Trophoblast cell (in vitro differentiated cells and primary cell): Measurements from ENCODE around the gene FANCE.

Experiments used
- DNase-seq, 2 donors: peaks; one replicate each; pipeline ENCODE4 v3.0.0-alpha.2; 2016
- H2AFZ ChIP-seq: 2 replicates; pipeline ENCODE4 v1.6.1; 2013; ENCODE audit warnings: low read length, moderate library complexity, mild to moderate bottlenecking; ENCODE audit not compliant: insufficient read depth, poor library complexity
- H2AK5ac ChIP-seq: 2 replicates; pipeline ENCODE4 v1.6.1; 2013; ENCODE audit warnings: mild to moderate bottlenecking, low read length
- H2BK120ac ChIP-seq: 2 replicates; pipeline ENCODE4 v1.6.1; 2013; ENCODE audit warnings: low read length, mild to moderate bottlenecking, moderate library complexity; ENCODE audit not compliant: insufficient read depth, poor library complexity
- H2BK12ac ChIP-seq: 2 replicates; pipeline ENCODE4 v1.6.1; 2013; ENCODE audit warnings: mild to moderate bottlenecking, low read length, moderate library complexity
- H2BK5ac ChIP-seq: 2 replicates; pipeline ENCODE4 v1.6.1; 2013; ENCODE audit warnings: low read length, low read depth, moderate library complexity, mild to moderate bottlenecking; ENCODE audit not compliant: poor library complexity
- H3K14ac ChIP-seq: 2 replicates; pipeline ENCODE4 v1.6.1; 2013; ENCODE audit warnings: mild to moderate bottlenecking, low read length
- H3K18ac ChIP-seq: 2 replicates; pipeline ENCODE4 v1.6.1; 2013; ENCODE audit warnings: mild to moderate bottlenecking, low read length
- H3K23ac ChIP-seq: 2 replicates; pipeline ENCODE4 v1.6.1; 2013; ENCODE audit warnings: low read length
- H3K27ac ChIP-seq: 2 replicates; pipeline ENCODE4 v1.5.1; 2013; ENCODE audit warnings: low read depth, mild to moderate bottlenecking, inconsistent platforms, low read length, moderate library complexity
- H3K27me3 ChIP-seq: 2 replicates; pipeline ENCODE4 v1.6.1; 2013; ENCODE audit warnings: inconsistent platforms, mild to moderate bottlenecking, low read length, moderate library complexity; ENCODE audit not compliant: insufficient read depth
- H3K36me3 ChIP-seq, 2 experiments: 1 replicate in 1 of 2; 2 replicates in 1 of 2; pipeline ENCODE4 v1.6.1; 2013; ENCODE audit warnings: low read length in 2 of 2, mild to moderate bottlenecking in 2 of 2, moderate library complexity in 1 of 2; ENCODE audit not compliant: insufficient read depth in 2 of 2, control insufficient read depth in 1 of 2
- H3K4ac ChIP-seq: 2 replicates; pipeline ENCODE4 v1.6.1; 2013; ENCODE audit warnings: low read depth, mild to moderate bottlenecking, low read length, moderate library complexity
- H3K4me1 ChIP-seq, 2 experiments: 1 replicate in 1 of 2; 2 replicates in 1 of 2; pipeline ENCODE4 v1.6.1; 2013; ENCODE audit warnings: low read length in 2 of 2, mild to moderate bottlenecking in 2 of 2, moderate library complexity in 1 of 2; ENCODE audit not compliant: insufficient read depth in 2 of 2, control insufficient read depth in 1 of 2
- H3K4me2 ChIP-seq: 2 replicates; pipeline ENCODE4 v1.6.1; 2013; ENCODE audit warnings: inconsistent platforms, mild to moderate bottlenecking, low read length, moderate library complexity
- H3K4me3 ChIP-seq: 2 replicates; pipeline ENCODE4 v1.5.1; 2013; ENCODE audit warnings: mild to moderate bottlenecking, low read depth, low read length, inconsistent platforms
- H3K79me1 ChIP-seq: one replicate; pipeline ENCODE4 v1.6.1; 2013; ENCODE audit warnings: low read length
- H3K79me2 ChIP-seq: 2 replicates; pipeline ENCODE4 v1.6.1; 2013; ENCODE audit warnings: low read length, mild to moderate bottlenecking; ENCODE audit not compliant: control insufficient read depth, insufficient read depth, poor library complexity
- H3K9ac ChIP-seq: 2 replicates; pipeline ENCODE4 v1.6.1; 2013; ENCODE audit warnings: mild to moderate bottlenecking, low read length
- H3K9me3 ChIP-seq: 2 replicates; pipeline ENCODE4 v1.6.1; 2013; ENCODE audit warnings: low read depth, mild to moderate bottlenecking, control low read depth, inconsistent platforms, low read length; ENCODE audit not compliant: insufficient read depth
- H4K12ac ChIP-seq: 2 replicates; pipeline ENCODE4 v1.6.1; 2013; ENCODE audit warnings: low read depth, mild to moderate bottlenecking, low read length, moderate library complexity
- H4K8ac ChIP-seq: 2 replicates; pipeline ENCODE4 v1.6.1; 2013; ENCODE audit warnings: low read depth, mild to moderate bottlenecking, low read length, moderate library complexity
- H4K91ac ChIP-seq: one replicate; pipeline ENCODE4 v1.6.1; 2013; ENCODE audit warnings: low read depth, mild to moderate bottlenecking, low read length, moderate library complexity
- WGBS: extraction: QIAGEN DNeasy Blood & Tissue Kit; methylation state at CpG from one replicate; pipeline ENCODE4 v1.1.7; 2013; ENCODE audit warnings: missing lambda C conversion rate; ENCODE audit not compliant: insufficient read length, insufficient coverage; ENCODE audit errors: extremely low coverage; 5-methylcytosine and 5-hydroxymethylcytosine counted together

Gene FANCE

GRCh38 chr6:35494161-35494563 lies 42.0 kb downstream of the FANCE start:
- peaks cover 3% of the 10 kb centered on the region for H3K9me3 ChIP-seq
- H3K14ac ChIP-seq, result peak overlapping the region; percentile 78
- peak overlapping the region; percentile 49 for H4K91ac ChIP-seq
- DNase-seq, result peak in 1 of 2 donors; percentile 20
- H3K27ac ChIP-seq, result peak overlapping the region; percentile 97
- peak overlapping the region; percentile 67 for H2BK12ac ChIP-seq
- peak overlapping the region; percentile 99 for H3K4ac ChIP-seq
- no peak overlapping the region for H4K12ac ChIP-seq
- no peaks in the 10 kb centered on the region for H3K27me3 ChIP-seq
- peaks cover 6 to 8% of the 10 kb centered on the region in 2 experiments for H3K36me3 ChIP-seq
- peak overlapping the region; percentile 51 for H2AK5ac ChIP-seq
- H3K4me1 ChIP-seq, result peaks cover 62 to 69% of the 10 kb centered on the region in 2 experiments
- peak overlapping the region; percentile 69 for H3K4me2 ChIP-seq
- H3K23ac ChIP-seq, result no peak overlapping the region
- H4K8ac ChIP-seq, result peak overlapping the region; percentile 68
- H3K4me3 ChIP-seq, result no peak overlapping the region
- no CpG with 5 or more reads among the region's 4 CpGs for whole genome bisulfite sequencing
- peaks cover 85% of the 10 kb centered on the region for H3K79me1 ChIP-seq
- H2BK5ac ChIP-seq, result peak overlapping the region; percentile 58
- H3K9ac ChIP-seq, result peak overlapping the region; percentile 13
- peak overlapping the region; percentile 71 for H2BK120ac ChIP-seq
- H3K79me2 ChIP-seq, result peaks cover 72% of the 10 kb centered on the region
- no peak overlapping the region for H2AFZ ChIP-seq
- H3K18ac ChIP-seq, result peak overlapping the region; percentile 82

GRCh38 chr6:35495258-35496035 lies 43.3 kb downstream of the FANCE start:
- H3K36me3 ChIP-seq, result peaks cover 6 to 8% of the 10 kb centered on the region in 2 experiments
- H3K27me3 ChIP-seq, result no peaks in the 10 kb centered on the region
- peak overlapping the region; percentile 98 for H2BK5ac ChIP-seq
- H3K27ac ChIP-seq, result peak overlapping the region; percentile 97
- H3K9me3 ChIP-seq, result peaks cover 3% of the 10 kb centered on the region
- WGBS, result no CpG with 5 or more reads among the region's 9 CpGs
- H3K79me1 ChIP-seq, result peaks cover 76% of the 10 kb centered on the region
- H4K8ac ChIP-seq, result peak overlapping the region; percentile 82
- H2BK120ac ChIP-seq, result peak overlapping the region; percentile 95
- peak overlapping the region; percentile 87 for H4K12ac ChIP-seq
- peak overlapping the region; percentile 97 for H4K91ac ChIP-seq
- H3K79me2 ChIP-seq, result peaks cover 64% of the 10 kb centered on the region
- peak overlapping the region; percentile 89 for H3K9ac ChIP-seq
- H3K4me1 ChIP-seq, result peaks cover 56 to 67% of the 10 kb centered on the region in 2 experiments
- H3K4me3 ChIP-seq, result peak overlapping the region; percentile 85
- peak overlapping the region; percentile 67 for H2AFZ ChIP-seq
- no peak overlapping the region for H3K23ac ChIP-seq
- DNase-seq, result peak; percentile 76 to 82
- H3K4ac ChIP-seq, result peak overlapping the region; percentile 99
- peak overlapping the region; percentile 98 for H3K18ac ChIP-seq
- H2AK5ac ChIP-seq, result peak overlapping the region; percentile 67
- peak overlapping the region; percentile 69 for H3K4me2 ChIP-seq
- H2BK12ac ChIP-seq, result peak overlapping the region; percentile 73
- peak overlapping the region; percentile 99 for H3K14ac ChIP-seq

DNA sequence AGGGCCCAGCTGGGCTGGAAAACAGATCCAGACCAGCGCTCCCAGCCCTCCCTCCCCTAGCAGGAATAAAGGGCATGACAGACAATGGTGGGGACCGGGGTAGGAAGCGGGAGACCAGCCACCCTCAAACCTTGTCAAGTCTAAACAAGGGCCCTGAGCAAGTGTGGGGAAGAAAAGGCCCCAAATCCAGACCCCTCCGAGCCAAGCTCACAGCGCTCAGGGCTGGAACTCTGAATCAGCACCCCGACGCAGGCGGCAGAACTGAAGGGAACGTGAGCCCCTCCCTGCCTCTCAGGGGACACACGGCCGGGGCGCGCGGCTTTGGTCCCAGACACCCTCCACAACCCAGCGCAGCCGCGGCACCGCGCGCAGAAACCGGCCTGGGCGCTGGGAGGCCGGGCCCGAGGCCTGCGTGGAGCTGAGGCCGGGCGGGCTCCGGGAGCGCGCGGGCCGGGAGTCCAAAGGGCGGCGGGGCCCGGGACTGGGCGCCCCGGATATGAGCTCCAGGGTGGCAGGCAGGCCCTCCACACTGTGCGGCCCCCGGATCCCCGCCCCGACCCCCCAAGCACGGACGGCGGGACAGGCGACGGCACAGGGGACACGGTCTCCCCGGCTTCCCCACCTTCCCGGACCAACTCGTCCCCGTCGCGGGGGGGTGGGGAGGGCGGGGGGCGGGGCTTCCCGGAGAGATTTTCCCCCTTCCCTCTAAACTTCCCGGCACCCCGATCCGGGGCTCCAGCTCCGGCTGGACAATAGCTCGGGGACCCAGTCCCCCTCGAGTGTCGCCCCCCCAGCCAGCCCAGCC lies 44.1 kb downstream of the FANCE start:
- DNase-seq, result peak in 1 of 2 donors; percentile 45
- peaks cover 58% of the 10 kb centered on the region for H3K79me2 ChIP-seq
- H4K8ac ChIP-seq, result peak overlapping the region; percentile 82
- peaks cover 49 to 60% of the 10 kb centered on the region in 2 experiments for H3K4me1 ChIP-seq
- H2BK12ac ChIP-seq, result peak overlapping the region; percentile 73
- H3K14ac ChIP-seq, result peak overlapping the region; percentile 99
- peak overlapping the region; percentile 89 for H3K9ac ChIP-seq
- H3K36me3 ChIP-seq, result peaks cover 6 to 8% of the 10 kb centered on the region in 2 experiments
- H3K23ac ChIP-seq, result no peak overlapping the region
- peak overlapping the region; percentile 98 for H3K18ac ChIP-seq
- H4K12ac ChIP-seq, result peak overlapping the region; percentile 87
- peak overlapping the region; percentile 69 for H3K4me2 ChIP-seq
- H2AK5ac ChIP-seq, result peak overlapping the region; percentile 67
- no peaks in the 10 kb centered on the region for H3K27me3 ChIP-seq
- H2AFZ ChIP-seq, result peak overlapping the region; percentile 67
- peaks cover 68% of the 10 kb centered on the region for H3K79me1 ChIP-seq
- H3K4ac ChIP-seq, result peak overlapping the region; percentile 99
- peak overlapping the region; percentile 97 for H3K27ac ChIP-seq
- H3K4me3 ChIP-seq, result peak overlapping the region; percentile 85
- peak overlapping the region; percentile 98 for H2BK5ac ChIP-seq
- peaks cover 3% of the 10 kb centered on the region for H3K9me3 ChIP-seq
- WGBS, result no CpG with 5 or more reads among the region's 63 CpGs
- peak overlapping the region; percentile 97 for H4K91ac ChIP-seq
- peak overlapping the region; percentile 95 for H2BK120ac ChIP-seq

DNA sequence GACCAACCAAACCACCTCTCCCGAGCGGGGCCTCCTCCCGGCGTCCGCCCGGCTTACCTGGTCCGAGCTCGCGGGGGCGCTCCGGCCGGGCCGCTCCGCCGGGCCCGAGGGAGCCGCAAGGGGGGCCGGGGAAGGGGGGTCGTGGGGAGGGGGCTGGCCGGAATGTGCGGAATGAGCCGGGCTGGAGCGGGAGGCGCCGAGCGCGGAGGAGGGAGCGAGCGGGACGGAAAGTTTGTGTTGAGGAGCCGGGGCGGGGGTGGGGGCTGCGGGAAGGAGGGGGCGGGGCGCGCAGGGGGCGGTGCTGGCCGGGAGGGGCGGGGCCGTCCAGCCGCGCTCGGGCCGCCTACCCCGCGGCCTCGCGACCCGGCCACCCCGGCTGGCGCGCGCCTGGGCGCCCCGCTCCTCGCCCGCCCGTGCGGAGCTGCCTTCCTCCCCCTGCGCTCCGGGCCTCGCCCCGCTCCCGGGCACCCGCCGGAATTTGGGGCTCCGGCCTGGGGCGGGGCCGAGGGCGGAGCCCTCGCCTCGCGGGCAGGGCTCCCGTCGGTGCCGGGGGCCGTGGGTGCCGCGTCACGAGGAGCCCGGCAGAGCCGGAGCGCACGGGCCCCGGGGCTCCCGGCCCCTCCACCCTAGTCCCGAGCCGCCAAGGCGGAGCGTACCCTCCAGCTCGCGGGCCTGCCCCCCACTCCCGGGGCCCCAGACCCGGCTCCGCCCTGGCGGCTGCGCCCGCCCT lies 44.9 kb downstream of the FANCE start, which contains the start of gene TEAD3:
Gene TEAD3, minus strand, starts transcription at position 239 of the 730 bp plus-strand sequence.
- DNase-seq, result peak; percentile 56 to 68
- WGBS, result no CpG with 5 or more reads among the region's 98 CpGs
- H3K4me3 ChIP-seq, result peak within 1 kb of the TSS; percentile 90

More for the DNA sequence above, 44.9 kb downstream of the FANCE start, which contains the start of gene TEAD3:
- Histone ChIP-seq H4K12ac (peak within 1 kb of the TSS; percentile 87), H3K9me3 (peaks cover 3% of the 10 kb centered on the region), H2BK12ac (peak within 1 kb of the TSS; percentile 73), H3K4ac (peak within 1 kb of the TSS; percentile 99), H3K27me3 (no peaks in the 10 kb centered on the region), H4K91ac (peak within 1 kb of the TSS; percentile 97), H3K27ac (peak within 1 kb of the TSS; percentile 98), H3K36me3 (peaks cover 6 to 8% of the 10 kb centered on the region in 2 experiments), H3K23ac (no peak within 1 kb of the TSS), H3K79me1 (peaks cover 60% of the 10 kb centered on the region), H2AFZ (peak within 1 kb of the TSS; percentile 71), H3K4me2 (peak within 1 kb of the TSS; percentile 69), H2BK5ac (peak within 1 kb of the TSS; percentile 98), H2AK5ac (peak within 1 kb of the TSS; percentile 98), H3K4me1 (peaks cover 44 to 53% of the 10 kb centered on the region in 2 experiments), H3K79me2 (peaks cover 56% of the 10 kb centered on the region), H4K8ac (peak within 1 kb of the TSS; percentile 93), H3K14ac (peak within 1 kb of the TSS; percentile 99), H3K9ac (peak within 1 kb of the TSS; percentile 98), H2BK120ac (peak within 1 kb of the TSS; percentile 99), H3K18ac (peak within 1 kb of the TSS; percentile 98)
